ENCODE measurements around the gene ASAH2. TPM values are rescaled to one million over a fixed set of nuclear protein-coding genes. Genes with fewer than 3 reads are reported as not detected.
"Not testable (repeated sequence)": the region's sequence is repeated elsewhere in the genome, so short reads cannot be mapped to it uniquely, and the experiment has no call there.

Gene ASAH2
- total RNA-seq, 2 experiments from 2014 or later: 4.2 to 4.9 TPM

DNA sequence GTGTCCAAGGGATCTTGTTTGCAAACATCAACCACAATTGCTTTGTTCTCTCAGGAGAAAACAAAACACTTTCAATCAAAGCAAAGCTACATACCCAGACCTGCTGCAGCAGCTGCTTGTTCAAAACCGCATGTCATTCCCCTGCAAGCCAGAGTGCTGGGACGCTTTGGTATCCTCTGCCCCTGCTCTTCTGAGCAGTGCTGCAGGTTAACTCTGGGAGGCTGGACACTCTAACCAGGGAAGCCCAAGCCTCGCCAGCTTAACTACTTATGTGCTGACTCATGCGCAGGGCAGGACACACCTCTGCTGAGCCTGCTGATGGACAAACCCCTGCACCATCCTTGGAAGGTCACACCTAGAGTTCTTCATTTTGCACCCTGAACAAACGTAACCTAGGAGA lies 28.2 kb upstream of the ASAH2 start:
- H3K27ac Mint-ChIP-seq: no peak overlapping the region
- no peak for DNase-seq
- no peaks in the 10 kb centered on the region for H3K36me3 Mint-ChIP-seq
- H3K4me3 Mint-ChIP-seq: no peak overlapping the region
- no peak for ATAC-seq
- H3K9me3 Mint-ChIP-seq (ENCODE audit: low read depth): no peaks in the 10 kb centered on the region
- CTCF ChIA-PET: no interaction called here
- peaks cover 73% of the 10 kb centered on the region for H3K27me3 Mint-ChIP-seq
- H3K4me1 Mint-ChIP-seq: peaks cover 2% of the 10 kb centered on the region

DNA sequence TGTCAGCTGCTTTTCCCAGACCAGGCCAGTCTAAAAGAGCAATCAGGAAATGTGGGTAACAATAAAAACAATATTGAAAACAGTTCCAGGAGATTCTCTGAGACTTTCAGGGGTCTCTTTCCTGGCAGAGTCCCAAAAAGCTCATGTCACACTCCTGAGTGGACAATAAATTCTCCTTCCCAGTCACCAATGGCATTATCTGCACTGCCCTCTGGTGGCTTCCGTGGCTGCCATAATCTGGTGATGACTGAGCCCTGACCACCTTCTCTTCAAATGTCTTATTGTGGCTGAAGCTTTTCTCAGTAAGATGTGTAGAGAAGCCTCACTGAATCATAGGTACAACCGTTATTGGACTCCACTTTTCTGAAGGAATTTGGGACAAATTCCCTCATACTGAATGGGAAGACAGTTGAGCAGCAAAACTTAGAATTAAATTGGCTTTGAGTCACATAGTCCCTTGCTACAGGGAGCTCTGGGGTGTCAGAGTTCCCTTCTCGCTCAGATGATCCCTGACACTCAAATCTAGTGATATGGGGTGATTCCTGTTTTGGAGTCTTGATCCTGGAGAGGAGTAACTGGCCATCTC lies 24.4 kb upstream of the ASAH2 start:
- Mint-ChIP-seq H3K36me3 (no peaks in the 10 kb centered on the region), H3K4me1 (peaks cover 5% of the 10 kb centered on the region), H3K27me3 (peaks cover 40% of the 10 kb centered on the region), H3K27ac (no peak overlapping the region), H3K9me3 (ENCODE audit: low read depth) (no peaks in the 10 kb centered on the region), H3K4me3 (no peak overlapping the region)
- CTCF ChIA-PET: interaction anchor here (0.8 to 2.4 kb wide), 13 partner anchors 9 to 681 kb away, joined by 3 to 12 read pairs (median 4); no protein-coding TSS in a partner anchor
- peak; percentile 64 for DNase-seq
- peak; percentile 69 for ATAC-seq

DNA sequence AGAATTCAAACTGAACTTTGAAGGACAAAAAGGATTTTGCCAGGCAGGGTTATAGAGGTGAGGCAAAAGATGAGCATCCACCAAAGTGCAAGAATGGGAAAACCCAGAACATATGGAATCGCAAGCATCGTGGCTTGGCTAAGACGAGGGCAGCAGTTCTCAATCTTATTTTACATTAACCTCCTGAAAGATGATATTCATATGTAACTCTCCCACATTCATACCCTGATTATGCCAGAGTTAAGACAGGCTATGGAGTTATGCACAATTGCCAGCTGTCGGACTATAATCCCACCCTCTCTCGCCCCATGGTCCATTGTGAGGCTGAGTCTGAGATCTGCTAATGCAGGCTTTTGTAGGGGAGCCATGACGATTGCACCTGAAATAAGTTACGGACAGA lies 21.2 kb upstream of the ASAH2 start:
- Mint-ChIP-seq H3K36me3 (no peaks in the 10 kb centered on the region), H3K27me3 (peaks cover 19% of the 10 kb centered on the region), H3K4me1 (peaks cover 5% of the 10 kb centered on the region), H3K27ac (no peak overlapping the region), H3K4me3 (no peak overlapping the region), H3K9me3 (ENCODE audit: low read depth) (no peaks in the 10 kb centered on the region)
- no peak for ATAC-seq
- no peak for DNase-seq
- CTCF ChIA-PET: no interaction called here

DNA sequence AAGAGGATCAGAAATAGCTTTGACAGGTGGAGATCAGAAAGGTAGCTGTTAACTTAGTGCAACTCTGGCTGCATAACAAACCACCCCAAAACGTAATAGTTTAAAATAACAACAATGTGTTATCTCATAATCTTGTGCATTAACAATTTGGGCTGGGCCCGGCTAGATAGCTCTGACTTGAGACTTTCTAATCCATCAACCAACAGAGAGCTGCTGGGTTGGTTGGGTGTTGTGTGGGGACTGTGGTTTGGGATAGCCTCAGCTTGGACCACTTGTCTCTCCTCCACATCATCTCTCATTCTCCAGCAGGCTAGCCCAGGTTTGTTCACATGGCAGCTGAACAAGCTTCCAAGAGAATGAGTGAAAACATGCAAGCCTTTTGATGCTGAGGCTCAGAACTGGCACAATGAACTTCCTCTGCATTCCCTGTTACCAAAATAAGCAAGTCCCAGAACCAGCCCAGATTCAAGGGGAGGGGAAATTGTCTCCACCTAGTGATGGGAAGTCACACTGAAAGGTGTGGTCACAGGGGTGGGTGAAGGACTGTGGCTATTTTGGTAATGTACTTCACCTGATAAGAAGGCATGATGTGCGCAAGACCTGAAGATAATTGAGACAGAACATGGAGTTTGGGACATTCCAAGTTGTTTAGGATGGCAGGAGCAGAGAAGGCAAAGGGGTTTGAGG lies 20.4 kb upstream of the ASAH2 start:
- Mint-ChIP-seq H3K4me3 (no peak overlapping the region), H3K4me1 (peaks cover 5% of the 10 kb centered on the region), H3K36me3 (no peaks in the 10 kb centered on the region), H3K9me3 (ENCODE audit: low read depth) (no peaks in the 10 kb centered on the region), H3K27ac (no peak overlapping the region), H3K27me3 (peaks cover 16% of the 10 kb centered on the region)
- CTCF ChIA-PET: interaction anchor here (0.7 kb wide), 1 partner anchor 12 kb away, joined by 3 read pairs; no protein-coding TSS in a partner anchor
- no peak for ATAC-seq
- no peak for DNase-seq

DNA sequence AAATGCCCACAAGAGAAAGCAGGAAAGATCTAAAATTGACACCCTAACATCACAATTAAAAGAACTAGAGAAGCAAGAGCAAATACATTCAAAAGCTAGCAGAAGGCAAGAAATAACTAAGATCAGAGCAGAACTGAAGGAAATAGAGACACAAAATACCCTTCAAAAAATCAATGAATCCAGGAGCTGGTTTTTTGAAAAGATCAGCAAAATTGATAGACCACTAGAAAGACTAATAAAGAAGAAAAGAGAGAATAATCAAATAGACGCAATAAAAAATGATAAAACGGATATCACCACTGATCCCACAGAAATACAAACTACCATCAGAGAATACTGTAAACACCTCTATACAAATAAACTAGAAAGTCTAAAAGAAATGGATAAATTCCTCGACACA lies 16.6 kb upstream of the ASAH2 start:
- CTCF ChIA-PET; H3K9me3 Mint-ChIP-seq (ENCODE audit: low read depth); ATAC-seq: not testable (repeated sequence)

DNA sequence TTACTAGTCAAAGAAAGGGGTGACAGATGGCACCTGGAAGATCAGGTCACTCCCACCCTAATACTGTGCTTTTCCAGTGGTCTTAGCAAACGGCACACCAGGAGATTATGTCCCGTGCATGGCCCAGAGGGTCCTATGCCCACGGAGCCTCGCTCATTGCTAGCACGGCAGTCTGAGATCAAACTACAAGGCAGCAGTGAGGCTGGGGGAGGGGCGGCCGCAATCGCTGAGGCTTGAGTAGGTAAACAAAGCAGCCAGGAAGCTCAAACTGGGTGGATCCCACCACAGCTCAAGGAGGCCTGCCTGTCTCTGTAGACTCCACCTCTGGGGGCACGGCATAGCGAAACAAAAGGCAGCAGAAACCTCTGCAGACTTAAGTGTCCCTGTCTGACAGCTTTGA lies 11.3 kb upstream of the ASAH2 start:
- H3K36me3 Mint-ChIP-seq; CTCF ChIA-PET; H3K9me3 Mint-ChIP-seq (ENCODE audit: low read depth); H3K27ac Mint-ChIP-seq; ATAC-seq; H3K4me3 Mint-ChIP-seq: not testable (repeated sequence)
- H3K4me1 Mint-ChIP-seq: peaks cover 29% of the 10 kb centered on the region
- peaks cover 43% of the 10 kb centered on the region for H3K27me3 Mint-ChIP-seq
- peak; percentile 46 for DNase-seq

More for the DNA sequence above, 16.6 kb upstream of the ASAH2 start:
- not testable (repeated sequence) for H3K4me1 Mint-ChIP-seq, H3K36me3 Mint-ChIP-seq, H3K4me3 Mint-ChIP-seq, H3K27ac Mint-ChIP-seq, DNase-seq
- H3K27me3 Mint-ChIP-seq: peaks cover 38% of the 10 kb centered on the region

DNA sequence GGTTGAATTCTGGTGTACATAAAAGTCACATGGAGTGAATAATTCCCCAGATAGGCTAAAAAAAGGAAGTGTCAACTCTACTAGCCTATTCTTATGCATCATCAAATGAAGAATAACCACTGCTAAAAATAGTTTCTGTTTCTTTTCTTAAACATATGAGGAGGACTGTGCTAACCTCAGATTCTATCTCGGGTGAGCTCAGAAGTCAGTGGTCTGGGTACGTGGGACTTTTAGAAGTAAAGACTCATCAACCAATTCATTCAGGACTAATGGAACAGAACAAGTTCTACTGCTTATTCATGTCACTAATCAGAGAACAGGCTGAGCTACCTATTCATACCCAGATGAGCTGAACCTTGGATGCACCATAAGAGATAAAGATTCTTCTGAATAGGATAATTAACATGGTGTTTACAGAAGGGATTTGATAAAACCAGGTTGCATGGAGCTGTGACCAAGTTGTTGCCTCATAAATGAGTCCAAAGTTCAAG lies 9.5 kb upstream of the ASAH2 start:
- no peaks in the 10 kb centered on the region for H3K9me3 Mint-ChIP-seq (ENCODE audit: low read depth)
- CTCF ChIA-PET: interaction anchor here (1.4 to 2.0 kb wide), 2 partner anchors 13 to 15 kb away, joined by 3 to 12 read pairs; no protein-coding TSS in a partner anchor
- peaks cover 44% of the 10 kb centered on the region for H3K27me3 Mint-ChIP-seq
- no peak overlapping the region for H3K4me3 Mint-ChIP-seq
- ATAC-seq: peak; percentile 96
- H3K27ac Mint-ChIP-seq: peak overlapping the region; percentile 65
- no peaks in the 10 kb centered on the region for H3K36me3 Mint-ChIP-seq
- H3K4me1 Mint-ChIP-seq: peaks cover 29% of the 10 kb centered on the region
- DNase-seq: peak; percentile 78

DNA sequence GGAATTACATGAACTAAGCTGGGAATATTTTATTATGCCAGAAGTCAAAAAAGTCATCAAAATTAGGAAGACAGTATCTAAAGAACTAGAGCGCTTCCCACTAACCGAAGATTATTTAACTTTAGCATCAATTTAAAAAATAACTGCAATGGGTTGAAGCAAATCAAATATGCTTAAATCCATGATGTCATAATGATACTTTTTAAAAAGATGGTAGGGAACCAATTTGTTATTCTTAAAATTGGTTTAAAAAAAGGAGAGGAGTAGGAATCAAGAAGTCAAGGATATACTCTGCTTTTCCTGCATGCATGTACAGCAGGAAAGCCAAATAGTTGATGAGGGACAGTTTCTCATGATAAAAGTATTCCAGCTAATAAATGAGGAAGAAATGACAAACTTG lies 3.2 kb upstream of the ASAH2 start:
- Mint-ChIP-seq H3K4me1 (peaks cover 2% of the 10 kb centered on the region), H3K36me3 (no peaks in the 10 kb centered on the region), H3K9me3 (ENCODE audit: low read depth) (no peaks in the 10 kb centered on the region), H3K27ac (no peak overlapping the region), H3K4me3 (no peak overlapping the region), H3K27me3 (peaks cover 67% of the 10 kb centered on the region)
- ATAC-seq: no peak
- CTCF ChIA-PET: no interaction called here
- no peak for DNase-seq

DNA sequence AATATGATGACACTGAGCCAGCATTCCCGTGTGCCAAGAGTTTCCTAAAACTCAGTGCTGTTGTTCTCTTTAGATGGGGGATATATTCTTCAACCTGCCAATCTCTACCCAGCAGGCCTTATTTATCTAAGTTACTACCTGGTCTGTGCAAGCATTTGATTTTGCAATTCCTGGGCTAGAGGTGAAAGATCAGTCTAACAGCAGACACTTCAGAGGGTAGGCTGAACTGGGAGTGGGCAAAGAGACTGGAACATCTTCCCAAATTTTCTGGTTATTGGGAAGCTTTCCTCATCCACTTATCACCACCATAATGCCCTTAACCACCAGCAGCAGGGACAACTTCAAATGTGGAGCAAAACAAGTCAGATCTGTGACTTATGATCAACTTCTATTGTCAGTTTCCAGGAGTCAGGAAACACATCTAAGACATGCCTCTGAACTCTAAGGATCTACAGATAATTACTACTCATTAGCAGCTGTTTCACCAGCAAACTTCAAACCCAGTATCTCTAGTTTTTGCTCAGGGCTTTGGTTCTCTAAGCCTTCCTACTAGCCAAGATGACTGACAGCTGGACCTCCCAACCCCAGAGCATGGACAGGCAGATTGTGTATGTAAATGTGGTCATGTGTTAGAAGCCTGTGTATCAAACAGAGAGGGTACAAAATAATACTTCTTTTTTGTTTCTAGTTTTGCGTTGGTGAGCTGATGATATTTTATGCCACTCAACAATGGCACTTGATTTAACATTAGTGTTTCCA lies 1.0 kb downstream of the ASAH2 start:
- Mint-ChIP-seq H3K27ac (no peak overlapping the region), H3K27me3 (peaks cover 73% of the 10 kb centered on the region), H3K4me1 (no peaks in the 10 kb centered on the region), H3K36me3 (no peaks in the 10 kb centered on the region), H3K9me3 (ENCODE audit: low read depth) (no peaks in the 10 kb centered on the region), H3K4me3 (no peak overlapping the region)
- CTCF ChIA-PET: no interaction called here
- DNase-seq: no peak
- no peak for ATAC-seq

DNA sequence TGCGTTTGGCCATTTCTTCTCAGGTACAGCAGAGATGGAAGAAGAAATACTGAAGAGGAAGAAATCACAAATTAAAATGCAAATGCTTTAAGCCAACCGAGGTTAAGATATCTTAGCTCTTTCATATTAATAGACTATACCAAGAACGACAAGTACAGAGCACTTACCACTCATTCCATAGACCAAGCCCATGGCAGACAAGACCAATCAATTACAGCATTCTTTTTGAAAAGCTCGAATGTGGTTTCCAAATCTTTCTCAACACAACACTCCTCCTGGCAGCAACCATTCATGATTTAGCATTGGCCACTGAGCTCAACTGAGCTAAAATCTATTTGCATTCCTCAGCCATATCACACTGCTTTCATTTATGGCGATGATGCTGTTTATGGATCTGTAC lies 2.7 kb downstream of the ASAH2 start:
- Mint-ChIP-seq H3K9me3 (ENCODE audit: low read depth) (no peaks in the 10 kb centered on the region), H3K27ac (no peak overlapping the region), H3K36me3 (no peaks in the 10 kb centered on the region), H3K4me1 (no peaks in the 10 kb centered on the region), H3K27me3 (peaks cover 72% of the 10 kb centered on the region), H3K4me3 (no peak overlapping the region)
- DNase-seq: no peak
- no peak for ATAC-seq
- CTCF ChIA-PET: no interaction called here

DNA sequence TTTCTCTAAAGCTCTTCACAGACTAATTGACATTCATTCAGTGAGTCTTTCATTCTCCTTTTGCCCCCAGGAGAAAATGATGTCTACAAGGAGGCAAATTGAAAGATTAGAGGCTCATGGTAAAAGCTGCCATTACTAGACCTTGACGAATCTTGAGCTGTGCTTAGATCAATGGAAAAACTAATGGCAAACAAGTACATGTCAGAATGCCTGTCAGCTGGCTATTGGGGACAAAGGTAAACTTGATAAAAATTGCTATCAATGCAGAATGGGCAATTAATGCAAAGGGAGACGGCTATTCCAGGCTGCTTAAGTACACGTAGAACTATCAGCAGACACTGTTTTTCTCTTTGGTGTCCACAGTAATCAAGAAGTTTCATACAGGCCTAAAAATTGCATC lies 3.3 kb downstream of the ASAH2 start:
- no peak overlapping the region for H3K4me3 Mint-ChIP-seq

DNA sequence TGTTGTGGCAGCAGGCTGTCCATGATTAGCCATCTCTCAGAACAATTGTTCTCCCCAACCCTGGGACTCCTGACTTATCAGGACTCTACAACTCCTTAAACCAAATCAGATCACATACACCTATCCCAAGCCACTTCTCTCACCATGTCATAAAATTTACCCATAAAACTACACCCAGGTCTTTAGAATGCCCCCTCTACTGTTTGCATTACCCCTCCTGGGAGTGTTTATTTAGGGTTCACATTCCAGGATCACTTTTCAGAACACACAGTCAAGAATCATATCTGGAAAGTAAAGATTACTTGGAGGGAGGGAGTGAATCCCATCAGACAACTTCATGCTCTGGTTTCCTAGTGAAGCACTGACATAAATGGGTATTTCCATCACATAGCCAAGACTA lies 7.1 kb downstream of the ASAH2 start:
- no peak for ATAC-seq

More for the DNA sequence above, 3.3 kb downstream of the ASAH2 start:
- no peak overlapping the region for H3K27ac Mint-ChIP-seq
- H3K36me3 Mint-ChIP-seq: no peaks in the 10 kb centered on the region
- CTCF ChIA-PET: no interaction called here
- H3K4me1 Mint-ChIP-seq: no peaks in the 10 kb centered on the region
- ATAC-seq: no peak
- H3K27me3 Mint-ChIP-seq: peaks cover 67% of the 10 kb centered on the region
- no peak for DNase-seq
- H3K9me3 Mint-ChIP-seq (ENCODE audit: low read depth): no peaks in the 10 kb centered on the region

DNA sequence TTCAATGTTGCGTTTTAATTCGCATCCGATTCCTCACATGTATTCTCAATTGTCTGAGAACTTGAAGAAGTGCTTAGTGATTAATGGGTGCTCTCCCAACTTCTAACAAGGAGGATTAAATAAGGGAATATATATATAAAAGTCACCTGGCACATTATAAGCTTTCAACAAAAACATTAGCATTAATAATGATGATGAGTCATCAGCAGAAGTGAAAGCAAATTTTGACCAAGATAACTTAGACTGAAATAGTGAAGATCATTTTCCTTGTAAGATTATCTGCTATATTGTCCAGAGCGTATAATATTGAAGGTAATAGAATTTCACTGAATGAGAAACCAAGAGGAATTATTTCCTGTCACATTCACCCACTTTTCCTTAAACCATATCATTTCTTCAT lies 8.5 kb downstream of the ASAH2 start:
- Mint-ChIP-seq H3K36me3 (no peaks in the 10 kb centered on the region), H3K4me1 (no peaks in the 10 kb centered on the region), H3K4me3 (no peak overlapping the region), H3K27me3 (peaks cover 56% of the 10 kb centered on the region), H3K27ac (no peak overlapping the region), H3K9me3 (ENCODE audit: low read depth) (no peaks in the 10 kb centered on the region)
- no peak for ATAC-seq
- DNase-seq: no peak
- CTCF ChIA-PET: no interaction called here

More for the DNA sequence above, 7.1 kb downstream of the ASAH2 start:
- Mint-ChIP-seq H3K4me3 (no peak overlapping the region), H3K27ac (no peak overlapping the region), H3K9me3 (ENCODE audit: low read depth) (no peaks in the 10 kb centered on the region), H3K36me3 (no peaks in the 10 kb centered on the region), H3K4me1 (no peaks in the 10 kb centered on the region), H3K27me3 (peaks cover 56% of the 10 kb centered on the region)
- CTCF ChIA-PET: interaction anchor here (1.1 kb wide), 1 partner anchor 32 kb away, joined by 3 read pairs; no protein-coding TSS in a partner anchor
- DNase-seq: no peak
